HEK293T (cell line): ENCODE results near the gene PAM16.

Experiments used
- ELF4 ChIP-seq: fragments of 450-650 bp; IDR thresholded peaks from 2 replicates; pipeline ENCODE4 v1.6.1; 2017; ENCODE audit warnings: antibody characterized with exemption
- FOXM1 ChIP-seq: fragments of 450-650 bp; IDR thresholded peaks from 2 replicates; pipeline ENCODE4 v1.6.1; 2017; ENCODE audit warnings: mild to moderate bottlenecking, borderline replicate concordance
- TARDBP ChIP-seq: fragments of 450-650 bp; IDR thresholded peaks from 2 replicates; pipeline ENCODE4 v1.6.1; 2016
- ZNF384 ChIP-seq: fragments of 450-650 bp; IDR thresholded peaks from 2 replicates; pipeline ENCODE4 v1.6.1; 2016
- TF ChIP-seq, protein P1 (sequence below): fragments of 450-650 bp; IDR thresholded peaks from 2 replicates; pipeline ENCODE4 v1.6.1; 2016

- TF ChIP-seq ZNF384 (no peak), ELF4 (no peak), TARDBP (no peak), FOXM1 (no peak)
- TF ChIP-seq, protein P1, sequence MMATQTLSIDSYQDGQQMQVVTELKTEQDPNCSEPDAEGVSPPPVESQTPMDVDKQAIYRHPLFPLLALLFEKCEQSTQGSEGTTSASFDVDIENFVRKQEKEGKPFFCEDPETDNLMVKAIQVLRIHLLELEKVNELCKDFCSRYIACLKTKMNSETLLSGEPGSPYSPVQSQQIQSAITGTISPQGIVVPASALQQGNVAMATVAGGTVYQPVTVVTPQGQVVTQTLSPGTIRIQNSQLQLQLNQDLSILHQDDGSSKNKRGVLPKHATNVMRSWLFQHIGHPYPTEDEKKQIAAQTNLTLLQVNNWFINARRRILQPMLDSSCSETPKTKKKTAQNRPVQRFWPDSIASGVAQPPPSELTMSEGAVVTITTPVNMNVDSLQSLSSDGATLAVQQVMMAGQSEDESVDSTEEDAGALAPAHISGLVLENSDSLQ, result no peak
Observed at GRCh38 chr16:4301968-4302367, 49.2 kb downstream of the PAM16 start.
